Mesendoderm (in vitro differentiated cells): Measurements from ENCODE around the gene PRM1.
A peak's percentile ranks its signal among the peaks of the same experiment; 100 is the strongest.

Experiments
- DNase-seq: peaks from one replicate; pipeline ENCODE4 v3.0.0; 2013
- H2AK5ac ChIP-seq: 2 replicates; pipeline ENCODE4 v1.6.1; 2013; ENCODE audit warnings: low read length, inconsistent platforms
- H2BK120ac ChIP-seq: 2 replicates; pipeline ENCODE4 v1.6.1; 2013; ENCODE audit warnings: low read depth, mild to moderate bottlenecking, low read length, moderate library complexity, mixed read lengths
- H2BK15ac ChIP-seq: replicated peaks from 2 replicates; pipeline ENCODE4 v1.6.1; 2013; ENCODE audit warnings: low read depth, mild to moderate bottlenecking, moderate library complexity
- H2BK5ac ChIP-seq: 2 replicates; pipeline ENCODE4 v1.6.1; 2013; ENCODE audit warnings: low read length, inconsistent platforms
- H3K18ac ChIP-seq: 2 replicates; pipeline ENCODE4 v1.6.1; 2013; ENCODE audit warnings: mild to moderate bottlenecking, low read length, mixed read lengths
- H3K23ac ChIP-seq: one replicate; pipeline ENCODE4 v1.6.1; 2013; ENCODE audit warnings: low read length
- H3K27ac ChIP-seq: 2 replicates; pipeline ENCODE4 v1.5.1; 2013; ENCODE audit warnings: low read depth, mild to moderate bottlenecking, inconsistent platforms, low read length, moderate library complexity
- H3K27me3 ChIP-seq: 2 replicates; pipeline ENCODE4 v1.6.1; 2013; ENCODE audit warnings: low read length, control low read depth, mild to moderate bottlenecking, inconsistent platforms; ENCODE audit not compliant: insufficient read depth, poor library complexity
- H3K36me3 ChIP-seq: 2 replicates; pipeline ENCODE4 v1.6.1; 2013; ENCODE audit warnings: low read length, inconsistent platforms; ENCODE audit not compliant: control insufficient read depth, insufficient read depth
- H3K4ac ChIP-seq: one replicate; pipeline ENCODE4 v1.6.1; 2013; ENCODE audit warnings: low read depth, mild to moderate bottlenecking, low read length, moderate library complexity
- H3K4me1 ChIP-seq: 2 replicates; pipeline ENCODE4 v1.6.1; 2013; ENCODE audit warnings: low read depth, low read length, inconsistent platforms; ENCODE audit not compliant: control insufficient read depth
- H3K4me2 ChIP-seq: 2 replicates; pipeline ENCODE4 v1.6.1; 2013; ENCODE audit warnings: low read length
- H3K4me3 ChIP-seq: 2 replicates; pipeline ENCODE4 v1.5.1; 2013; ENCODE audit warnings: mild to moderate bottlenecking, low read length
- H3K56ac ChIP-seq: one replicate; pipeline ENCODE4 v1.6.1; 2013; ENCODE audit warnings: low read length
- H3K79me1 ChIP-seq: 2 replicates; pipeline ENCODE4 v1.6.1; 2013; ENCODE audit warnings: low read length, inconsistent platforms
- H3K79me2 ChIP-seq: 2 replicates; pipeline ENCODE4 v1.6.1; 2013; ENCODE audit warnings: mild to moderate bottlenecking, low read length; ENCODE audit not compliant: control insufficient read depth, insufficient read depth
- H3K9ac ChIP-seq: 2 replicates; pipeline ENCODE4 v1.6.1; 2013; ENCODE audit warnings: low read length, inconsistent platforms
- H4K5ac ChIP-seq: one replicate; pipeline ENCODE4 v1.6.1; 2013; ENCODE audit warnings: low read length
- H4K8ac ChIP-seq: one replicate; pipeline ENCODE4 v1.6.1; 2013; ENCODE audit warnings: low read depth, mild to moderate bottlenecking, control low read depth, low read length, moderate library complexity
- WGBS: extraction: QIAGEN DNeasy Blood & Tissue Kit; methylation state at CpG from one replicate; pipeline ENCODE4 v1.1.7; 2013; ENCODE audit warnings: low lambda C conversion rate, missing lambda C conversion rate; ENCODE audit not compliant: insufficient coverage; ENCODE audit errors: extremely low coverage; 5-methylcytosine and 5-hydroxymethylcytosine counted together

The PRM1 gene

GRCh38 chr16:11310997-11311561, 29.9 kb upstream of the PRM1 start:
- Histone ChIP-seq H3K4me3 (no peak overlapping the region), H3K79me1 (no peaks in the 10 kb centered on the region), H3K4ac (no peak overlapping the region), H4K8ac (no peak overlapping the region), H3K36me3 (no peaks in the 10 kb centered on the region), H3K79me2 (no peaks in the 10 kb centered on the region), H2BK5ac (no peak overlapping the region), H3K4me2 (no peak overlapping the region), H4K5ac (no peak overlapping the region), H3K27me3 (no peaks in the 10 kb centered on the region), H3K56ac (no peak overlapping the region), H3K9ac (no peak overlapping the region), H3K4me1 (peaks cover 9% of the 10 kb centered on the region), H3K23ac (no peak overlapping the region), H2AK5ac (no peak overlapping the region), H2BK15ac (no peak overlapping the region), H3K18ac (no peak overlapping the region), H3K27ac (no peak overlapping the region), H2BK120ac (no peak overlapping the region)
- DNase-seq, result no peak
- WGBS, result no CpG with 5 or more reads among the region's 10 CpGs

- Histone ChIP-seq H2BK120ac (no peak overlapping the region), H4K5ac (no peak overlapping the region), H3K27me3 (no peaks in the 10 kb centered on the region), H4K8ac (no peak overlapping the region), H3K4ac (no peak overlapping the region), H3K9ac (no peak overlapping the region), H3K79me1 (no peaks in the 10 kb centered on the region), H3K4me2 (no peak overlapping the region), H2BK15ac (no peak overlapping the region), H3K36me3 (no peaks in the 10 kb centered on the region), H3K23ac (no peak overlapping the region), H2BK5ac (no peak overlapping the region), H3K79me2 (no peaks in the 10 kb centered on the region), H3K56ac (no peak overlapping the region), H3K4me3 (no peak overlapping the region), H3K18ac (peak overlapping the region; percentile 7), H2AK5ac (peak overlapping the region; percentile 63), H3K4me1 (peaks cover 7% of the 10 kb centered on the region), H3K27ac (no peak overlapping the region)
- DNase-seq, result no peak
- WGBS, result no CpG with 5 or more reads among the region's 3 CpGs
Observed at GRCh38 chr16:11310634-11310977, 29.5 kb upstream of the PRM1 start.

GRCh38 chr16:11309895-11310633, 28.9 kb upstream of the PRM1 start:
- no peak for DNase-seq
- no peaks in the 10 kb centered on the region for H3K79me2 ChIP-seq
- H4K5ac ChIP-seq, result no peak overlapping the region
- H3K56ac ChIP-seq, result no peak overlapping the region
- H2BK120ac ChIP-seq, result no peak overlapping the region
- no peak overlapping the region for H2BK15ac ChIP-seq
- H3K27ac ChIP-seq, result no peak overlapping the region
- no CpG with 5 or more reads among the region's 9 CpGs for WGBS
- no peak overlapping the region for H3K4me2 ChIP-seq
- H2AK5ac ChIP-seq, result peak overlapping the region; percentile 63
- H4K8ac ChIP-seq, result no peak overlapping the region
- H3K18ac ChIP-seq, result peak overlapping the region; percentile 7
- H3K27me3 ChIP-seq, result no peaks in the 10 kb centered on the region
- H3K4me1 ChIP-seq, result peaks cover 7% of the 10 kb centered on the region
- no peaks in the 10 kb centered on the region for H3K79me1 ChIP-seq
- H3K4ac ChIP-seq, result no peak overlapping the region
- H2BK5ac ChIP-seq, result no peak overlapping the region
- no peak overlapping the region for H3K9ac ChIP-seq
- no peak overlapping the region for H3K23ac ChIP-seq
- no peak overlapping the region for H3K4me3 ChIP-seq
- no peaks in the 10 kb centered on the region for H3K36me3 ChIP-seq

DNA sequence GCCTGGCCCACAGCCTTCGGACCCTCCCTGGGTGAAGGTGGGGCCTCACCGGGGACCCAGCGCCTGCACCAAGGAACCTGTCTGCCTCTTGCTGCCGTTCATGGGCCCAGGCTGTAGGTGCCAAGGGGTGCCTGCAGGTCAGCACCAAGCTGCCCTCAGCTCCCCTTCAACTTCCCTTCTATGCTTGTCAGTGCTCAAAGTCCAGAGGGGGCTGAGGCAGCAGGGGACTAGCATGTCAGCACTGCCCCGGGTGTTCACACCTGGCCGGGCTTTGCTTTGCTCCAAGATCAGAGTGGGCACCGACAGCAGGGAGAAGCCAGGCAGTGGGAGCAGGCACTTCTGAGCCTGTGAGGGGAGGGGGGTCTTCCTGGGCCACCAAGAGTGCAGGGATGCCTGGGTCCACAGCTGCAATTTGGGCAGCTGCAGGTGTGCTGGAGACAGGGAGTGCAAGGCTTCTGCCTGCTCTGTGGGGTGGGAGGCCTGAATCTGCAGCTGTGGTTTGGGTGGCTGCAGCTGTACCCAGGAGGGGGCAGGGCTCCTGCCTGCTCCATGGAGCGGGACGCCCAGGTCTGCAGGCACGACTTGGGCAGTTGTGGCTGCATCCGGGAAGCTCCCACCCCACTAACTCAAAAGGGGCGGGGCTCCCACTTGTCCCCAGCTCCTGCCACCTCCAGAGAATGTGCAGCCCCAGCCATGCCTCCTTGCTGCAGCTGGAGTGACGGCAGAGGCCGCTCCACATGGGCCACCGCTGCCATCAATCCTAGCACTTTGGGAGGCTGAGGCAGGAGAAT, 27.6 kb upstream of the PRM1 start:
- Histone ChIP-seq H3K79me2 (no peaks in the 10 kb centered on the region), H3K9ac (no peak overlapping the region), H3K23ac (peak overlapping the region; percentile 11), H3K18ac (no peak overlapping the region), H3K56ac (peak overlapping the region; percentile 53), H2BK120ac (no peak overlapping the region), H2BK5ac (no peak overlapping the region), H2AK5ac (peak overlapping the region; percentile 56), H2BK15ac (no peak overlapping the region), H3K4me2 (no peak overlapping the region), H4K8ac (no peak overlapping the region), H4K5ac (no peak overlapping the region), H3K4me1 (peaks cover 7% of the 10 kb centered on the region), H3K27me3 (no peaks in the 10 kb centered on the region), H3K27ac (no peak overlapping the region), H3K4me3 (no peak overlapping the region), H3K4ac (no peak overlapping the region), H3K79me1 (no peaks in the 10 kb centered on the region), H3K36me3 (no peaks in the 10 kb centered on the region)
- WGBS, result no CpG with 5 or more reads among the region's 15 CpGs
- no peak for DNase-seq

DNA sequence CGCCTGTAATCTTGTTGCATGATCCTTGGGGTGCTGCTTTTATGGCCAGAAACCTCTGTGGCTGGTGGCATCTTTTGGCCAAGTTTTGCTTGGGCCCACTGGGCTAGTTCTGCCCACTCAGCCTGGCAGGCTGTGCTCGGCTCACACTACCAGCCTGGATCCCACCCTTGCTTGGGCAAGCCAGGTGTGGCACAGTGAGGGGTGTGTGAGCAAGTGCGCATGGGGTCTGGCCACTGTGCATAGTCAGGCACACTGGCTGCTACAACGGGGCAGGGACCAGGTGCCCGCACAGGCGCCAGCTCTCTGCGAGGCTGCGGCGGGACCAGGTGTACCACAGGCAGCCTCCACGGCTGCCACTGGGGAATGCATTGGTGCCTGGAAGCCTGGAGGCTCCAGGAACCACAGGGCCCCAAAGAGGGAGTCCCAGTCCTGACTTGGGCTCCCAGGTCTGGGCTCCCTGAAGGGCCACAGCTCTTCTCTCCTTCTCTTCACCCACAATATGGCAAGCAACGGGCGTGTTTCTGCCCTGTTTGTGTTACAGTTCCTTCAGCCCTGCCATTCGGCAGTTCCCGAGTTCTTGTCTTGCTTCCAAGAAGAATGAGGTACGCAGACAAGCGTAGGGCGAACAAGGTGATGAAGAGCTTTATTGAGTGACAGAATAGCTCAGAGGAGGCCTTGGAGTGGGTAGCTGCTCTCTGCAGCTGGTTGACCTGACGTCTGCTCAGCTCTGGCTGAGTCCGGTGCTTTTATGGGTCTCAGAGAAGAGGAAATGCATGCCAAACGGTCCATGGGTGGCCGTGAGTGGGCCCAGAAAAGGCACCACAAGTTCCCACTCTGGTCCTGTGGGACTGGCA, 26.7 kb upstream of the PRM1 start:
- Histone ChIP-seq H3K18ac (no peak overlapping the region), H2BK120ac (no peak overlapping the region), H3K4me2 (no peak overlapping the region), H2BK5ac (no peak overlapping the region), H3K27ac (no peak overlapping the region), H3K9ac (no peak overlapping the region), H3K4me1 (peaks cover 4% of the 10 kb centered on the region), H3K4ac (no peak overlapping the region), H3K27me3 (no peaks in the 10 kb centered on the region), H4K5ac (no peak overlapping the region), H3K79me1 (no peaks in the 10 kb centered on the region), H2BK15ac (no peak overlapping the region), H4K8ac (no peak overlapping the region), H2AK5ac (peak overlapping the region; percentile 62), H3K23ac (peak overlapping the region; percentile 11), H3K4me3 (no peak overlapping the region), H3K56ac (peak overlapping the region; percentile 53), H3K79me2 (no peaks in the 10 kb centered on the region), H3K36me3 (no peaks in the 10 kb centered on the region)
- DNase-seq, result no peak
- no CpG with 5 or more reads among the region's 21 CpGs for WGBS
